ENCODE measurements around the gene CNNM3. TPM values are rescaled to one million over a fixed set of nuclear protein-coding genes. Genes with fewer than 3 reads are reported as not detected.
"Not testable (repeated sequence)": the region's sequence is repeated elsewhere in the genome, so short reads cannot be mapped to it uniquely, and the experiment has no call there.

The CNNM3 gene
- total RNA-seq, 4 donors from 2014 or later = 29.8 to 108 (median 44.8) TPM

- peak; percentile 74 to 77 for TF ChIP-seq POLR2A (IDR thresholded peaks at IDR 0.05)
- TF ChIP-seq, protein P1, sequence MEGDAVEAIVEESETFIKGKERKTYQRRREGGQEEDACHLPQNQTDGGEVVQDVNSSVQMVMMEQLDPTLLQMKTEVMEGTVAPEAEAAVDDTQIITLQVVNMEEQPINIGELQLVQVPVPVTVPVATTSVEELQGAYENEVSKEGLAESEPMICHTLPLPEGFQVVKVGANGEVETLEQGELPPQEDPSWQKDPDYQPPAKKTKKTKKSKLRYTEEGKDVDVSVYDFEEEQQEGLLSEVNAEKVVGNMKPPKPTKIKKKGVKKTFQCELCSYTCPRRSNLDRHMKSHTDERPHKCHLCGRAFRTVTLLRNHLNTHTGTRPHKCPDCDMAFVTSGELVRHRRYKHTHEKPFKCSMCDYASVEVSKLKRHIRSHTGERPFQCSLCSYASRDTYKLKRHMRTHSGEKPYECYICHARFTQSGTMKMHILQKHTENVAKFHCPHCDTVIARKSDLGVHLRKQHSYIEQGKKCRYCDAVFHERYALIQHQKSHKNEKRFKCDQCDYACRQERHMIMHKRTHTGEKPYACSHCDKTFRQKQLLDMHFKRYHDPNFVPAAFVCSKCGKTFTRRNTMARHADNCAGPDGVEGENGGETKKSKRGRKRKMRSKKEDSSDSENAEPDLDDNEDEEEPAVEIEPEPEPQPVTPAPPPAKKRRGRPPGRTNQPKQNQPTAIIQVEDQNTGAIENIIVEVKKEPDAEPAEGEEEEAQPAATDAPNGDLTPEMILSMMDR (IDR thresholded peaks at IDR 0.05) = peak; percentile 81 to 96 (median 88)
- H3K36me3 ChIP-seq = peaks cover 0 to 29% (median 0%) of the 10 kb centered on the region in 3 donors
- H3K4me3 ChIP-seq = peak within 1 kb of the TSS; percentile 67 to 91 (median 79)
- no peaks in the 10 kb centered on the region for H3K27me3 ChIP-seq
- H3K4me1 ChIP-seq = peaks cover 0 to 41% (median 7%) of the 10 kb centered on the region in 4 donors
- peak within 1 kb of the TSS; percentile 81 to 93 (median 86) for H3K27ac ChIP-seq
- no peaks in the 10 kb centered on the region for H3K9me3 ChIP-seq
- peak; percentile 96 to 99 (median 99) for DNase-seq
Measured at GRCh38 chr2:96857667-96858372, 41.8 kb downstream of the CNNM3 start, which contains the start of gene ANKRD39. Gene ANKRD39, minus strand, starts transcription at chr2:96858016. Its CDS starts 29 bp downstream, at chr2:96857987.

DNA sequence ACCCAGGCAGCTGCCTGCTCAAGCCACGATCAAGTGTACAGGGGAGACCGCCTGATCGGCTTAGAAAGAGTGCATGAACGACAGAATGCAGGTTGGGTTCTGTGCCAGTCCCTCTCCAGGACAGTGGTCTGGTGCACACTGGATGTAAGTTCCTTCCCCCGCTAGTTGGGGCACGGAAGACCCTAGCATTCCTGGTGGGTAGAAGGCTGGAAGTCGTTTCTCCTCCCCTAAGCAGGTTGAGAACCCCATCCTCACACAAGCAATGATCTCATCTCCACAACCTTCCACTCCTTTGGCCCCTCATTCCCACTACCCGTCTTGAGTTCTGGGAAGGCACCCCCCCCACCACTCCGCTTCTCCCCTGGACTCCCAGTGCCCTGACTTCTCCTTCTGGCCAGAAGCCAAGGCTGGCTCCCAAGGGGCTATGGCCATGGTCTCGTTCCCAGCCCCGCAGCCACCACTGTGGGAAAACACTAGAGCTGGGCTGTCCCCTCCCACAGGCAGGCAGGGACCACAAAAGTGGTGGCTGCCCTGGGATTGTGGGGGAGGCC lies 43.1 kb downstream of the CNNM3 start:
- H3K27me3 ChIP-seq = no peaks in the 10 kb centered on the region
- peaks cover 0 to 41% (median 7%) of the 10 kb centered on the region in 4 donors for H3K4me1 ChIP-seq
- TF ChIP-seq, protein P1 (IDR thresholded peaks at IDR 0.05) = no peak
- no peak for TF ChIP-seq POLR2A (IDR thresholded peaks at IDR 0.05)
- H3K27ac ChIP-seq = peak overlapping the region; percentile 59 to 93 (median 82)
- H3K4me3 ChIP-seq = no peak overlapping the region
- no peaks in the 10 kb centered on the region for H3K9me3 ChIP-seq
- peak in 1 of 3 donors; percentile 55 for DNase-seq
- peaks cover 0 to 31% (median 0%) of the 10 kb centered on the region in 3 donors for H3K36me3 ChIP-seq

- Histone ChIP-seq H3K4me1 (peaks cover 0 to 41% (median 7%) of the 10 kb centered on the region in 4 donors), H3K27ac (peak overlapping the region in 2 of 4 donors; percentile 84 to 93), H3K36me3 (peaks cover 0 to 36% (median 0%) of the 10 kb centered on the region in 3 donors), H3K4me3 (no peak overlapping the region), H3K27me3 (no peaks in the 10 kb centered on the region), H3K9me3 (no peaks in the 10 kb centered on the region)
- DNase-seq = no peak
- TF ChIP-seq POLR2A (IDR thresholded peaks at IDR 0.05) = no peak
- TF ChIP-seq, protein P1 (IDR thresholded peaks at IDR 0.05) = no peak
Measured at GRCh38 chr2:96859681-96860064, 43.6 kb downstream of the CNNM3 start.

- TF ChIP-seq, protein P1 (IDR thresholded peaks at IDR 0.05) = no peak
- no peak for TF ChIP-seq POLR2A (IDR thresholded peaks at IDR 0.05)
- peak overlapping the region in 2 of 4 donors; percentile 19 to 84 for H3K27ac ChIP-seq
- peaks cover 0 to 42% (median 0%) of the 10 kb centered on the region in 3 donors for H3K36me3 ChIP-seq
- peak in 1 of 3 donors; percentile 48 for DNase-seq
- H3K9me3 ChIP-seq = no peaks in the 10 kb centered on the region
- no peaks in the 10 kb centered on the region for H3K27me3 ChIP-seq
- H3K4me3 ChIP-seq = no peak overlapping the region
- peaks cover 0 to 46% (median 7%) of the 10 kb centered on the region in 4 donors for H3K4me1 ChIP-seq
Measured at GRCh38 chr2:96860065-96861029, 44.3 kb downstream of the CNNM3 start.

DNA sequence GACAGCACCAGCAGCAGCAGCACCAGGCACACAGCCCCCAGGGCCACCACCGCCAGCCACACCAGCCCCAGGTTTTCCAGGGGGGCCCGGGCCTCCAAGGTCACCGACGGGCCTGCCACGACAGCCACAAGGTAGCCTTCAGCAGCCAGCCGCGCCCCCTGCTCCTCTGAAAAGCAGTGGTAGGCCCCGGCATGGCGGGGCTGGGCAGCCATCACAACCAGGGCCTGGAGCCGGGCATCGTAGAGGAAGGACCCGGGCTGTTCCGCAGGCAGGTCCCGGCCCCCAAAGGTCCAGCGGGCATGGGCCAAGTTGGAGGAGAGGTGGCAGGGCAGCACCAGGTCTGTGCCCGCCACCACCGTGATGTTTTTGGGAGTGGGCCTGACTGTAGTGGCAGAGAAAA lies 45.0 kb downstream of the CNNM3 start:
- DNase-seq = peak in 1 of 3 donors; percentile 46
- Histone ChIP-seq H3K9me3 (no peaks in the 10 kb centered on the region), H3K36me3 (peaks cover 0 to 50% (median 0%) of the 10 kb centered on the region in 3 donors), H3K27ac (no peak overlapping the region), H3K27me3 (no peaks in the 10 kb centered on the region), H3K4me3 (no peak overlapping the region), H3K4me1 (peaks cover 0 to 52% (median 7%) of the 10 kb centered on the region in 4 donors)
- TF ChIP-seq, protein P1 (IDR thresholded peaks at IDR 0.05) = no peak
- no peak for TF ChIP-seq POLR2A (IDR thresholded peaks at IDR 0.05)

- H3K27me3 ChIP-seq, H3K27ac ChIP-seq, H3K9me3 ChIP-seq, DNase-seq, H3K4me3 ChIP-seq: not testable (repeated sequence)
- Histone ChIP-seq H3K36me3 (peaks cover 0 to 53% (median 0%) of the 10 kb centered on the region in 3 donors), H3K4me1 (peaks cover 0 to 61% (median 10%) of the 10 kb centered on the region in 4 donors)
Measured at GRCh38 chr2:96863056-96863455, 47.0 kb downstream of the CNNM3 start.
